ENCODE results near the gene MRPL33. TPM values are rescaled to one million over a fixed set of nuclear protein-coding genes. Genes with fewer than 3 reads are reported as not detected.

Gene MRPL33
- total RNA-seq, 1 donor from 2014 or later, result 59.6 TPM

- peaks cover 3% of the 10 kb centered on the region for H3K4me1 Mint-ChIP-seq
- intact Hi-C loops (cut with micrococcal nuclease), result no loop called here
- H3K27ac Mint-ChIP-seq, result no peak overlapping the region
- H3K36me3 Mint-ChIP-seq (ENCODE audit: low read depth), result no peaks in the 10 kb centered on the region
- no peaks in the 10 kb centered on the region for H3K9me3 Mint-ChIP-seq
- no peak for DNase-seq
- H3K4me3 Mint-ChIP-seq, result no peak overlapping the region
- H3K27me3 Mint-ChIP-seq, result no peaks in the 10 kb centered on the region
Measured at GRCh38 chr2:27815860-27816438, 44.4 kb downstream of the MRPL33 start.

GRCh38 chr2:27822049-27822448, 50.5 kb downstream of the MRPL33 start:
- H3K27ac Mint-ChIP-seq, result no peak overlapping the region
- DNase-seq, result no peak
- no peak overlapping the region for H3K4me3 Mint-ChIP-seq
- H3K9me3 Mint-ChIP-seq, result peaks cover 10% of the 10 kb centered on the region
- no peaks in the 10 kb centered on the region for H3K27me3 Mint-ChIP-seq
- intact Hi-C loops (cut with micrococcal nuclease), result no loop called here
- H3K36me3 Mint-ChIP-seq (ENCODE audit: low read depth), result no peaks in the 10 kb centered on the region
- no peaks in the 10 kb centered on the region for H3K4me1 Mint-ChIP-seq

- Mint-ChIP-seq H3K27me3 (no peaks in the 10 kb centered on the region), H3K4me1 (no peaks in the 10 kb centered on the region), H3K36me3 (ENCODE audit: low read depth) (no peaks in the 10 kb centered on the region), H3K9me3 (peaks cover 10% of the 10 kb centered on the region), H3K27ac (no peak overlapping the region), H3K4me3 (no peak overlapping the region)
- no peak for DNase-seq
- intact Hi-C loops (cut with micrococcal nuclease), result no loop called here
Measured at GRCh38 chr2:27823135-27823534, 51.6 kb downstream of the MRPL33 start.

- H3K9me3 Mint-ChIP-seq, result peaks cover 10% of the 10 kb centered on the region
- H3K4me3 Mint-ChIP-seq, result no peak overlapping the region
- H3K4me1 Mint-ChIP-seq, result no peaks in the 10 kb centered on the region
- no peaks in the 10 kb centered on the region for H3K36me3 Mint-ChIP-seq (ENCODE audit: low read depth)
- intact Hi-C loops (cut with micrococcal nuclease), result no loop called here
- no peak for DNase-seq
- no peak overlapping the region for H3K27ac Mint-ChIP-seq
- no peaks in the 10 kb centered on the region for H3K27me3 Mint-ChIP-seq
Measured at GRCh38 chr2:27823569-27823968, 52.0 kb downstream of the MRPL33 start.

GRCh38 chr2:27824401-27824800, 52.9 kb downstream of the MRPL33 start:
- Mint-ChIP-seq H3K4me1 (no peaks in the 10 kb centered on the region), H3K9me3 (peaks cover 10% of the 10 kb centered on the region), H3K4me3 (no peak overlapping the region), H3K36me3 (ENCODE audit: low read depth) (no peaks in the 10 kb centered on the region), H3K27ac (no peak overlapping the region), H3K27me3 (no peaks in the 10 kb centered on the region)
- intact Hi-C loops (cut with micrococcal nuclease), result no loop called here
- no peak for DNase-seq

GRCh38 chr2:27828305-27828704, 56.8 kb downstream of the MRPL33 start:
- Mint-ChIP-seq H3K4me1 (no peaks in the 10 kb centered on the region), H3K27ac (no peak overlapping the region), H3K4me3 (no peak overlapping the region), H3K9me3 (peaks cover 10% of the 10 kb centered on the region), H3K27me3 (no peaks in the 10 kb centered on the region), H3K36me3 (ENCODE audit: low read depth) (peaks cover 3% of the 10 kb centered on the region)
- no peak for DNase-seq
- intact Hi-C loops (cut with micrococcal nuclease), result no loop called here

Other genes starting within 250 kb of the MRPL33 start
- 29.0 and 32.7 TPM in 2 replicates for gene ZNF512, start 188.7 kb upstream of the MRPL33 start, total RNA-seq
- gene CCDC121, start 142.7 kb upstream of the MRPL33 start, total RNA-seq, result 0.54 and 0.63 TPM in 2 replicates
- gene GPN1, start 142.7 kb upstream of the MRPL33 start, total RNA-seq, result 51.0 and 55.4 TPM in 2 replicates
- 33.3 and 34.5 TPM in 2 replicates for gene SUPT7L, start 108.1 kb upstream of the MRPL33 start, total RNA-seq
- 27.1 and 28.7 TPM in 2 replicates for gene SLC4A1AP, start 107.8 kb upstream of the MRPL33 start, total RNA-seq
- gene RBKS, start 118.7 kb downstream of the MRPL33 start, total RNA-seq, result 1.3 and 1.4 TPM in 2 replicates
- 45.9 and 46.7 TPM in 2 replicates for gene BABAM2, start 119.0 kb downstream of the MRPL33 start, total RNA-seq